ENCODE data around the gene SVEP1. TPM values are rescaled to one million over a fixed set of nuclear protein-coding genes. Genes with fewer than 3 reads are reported as not detected.

The SVEP1 gene
- total and polyA plus RNA-seq, 2 experiments from 2014 or later = 0.18 to 0.63 TPM

DNA sequence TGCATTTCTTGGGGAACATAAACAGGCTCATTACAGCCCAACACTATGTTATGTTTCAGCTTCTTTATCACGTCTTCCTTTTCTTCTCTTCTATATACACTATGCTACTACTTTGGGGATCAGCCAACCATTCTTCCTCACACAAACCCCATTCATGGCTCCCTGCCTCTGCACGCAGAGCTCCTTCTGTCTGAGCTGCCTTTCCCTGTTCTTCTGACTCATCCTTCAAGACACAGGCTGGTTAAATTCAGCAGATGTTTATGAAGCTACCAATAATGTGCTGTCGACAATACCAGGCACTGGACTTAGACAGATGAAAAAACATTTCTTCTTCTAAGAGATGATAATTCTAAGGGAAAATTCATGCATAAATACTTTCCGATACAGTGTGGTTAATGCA lies 139.4 kb downstream of the SVEP1 start:
- H3F3A ChIP-seq (replicated peaks; ENCODE audit: low read depth) = no peaks in the 10 kb centered on the region
- H3K4me1 Mint-ChIP-seq = no peaks in the 10 kb centered on the region
- H2AFZ ChIP-seq = no peak overlapping the region; the same call in 1 of the 2 replicates
- H3K36me3 ChIP-seq (ENCODE audit: insufficient read depth) = no peaks in the 10 kb centered on the region
- H3K9me2 ChIP-seq (ENCODE audit: insufficient read depth) = no peaks in the 10 kb centered on the region
- no peaks in the 10 kb centered on the region for H3K79me2 ChIP-seq (replicated peaks; ENCODE audit: insufficient read depth)
- H3K4me1 ChIP-seq (ENCODE audit: insufficient read depth) = no peaks in the 10 kb centered on the region
- H3K27ac ChIP-seq (ENCODE audit: low read depth) = no peak overlapping the region
- H4K20me1 ChIP-seq (replicated peaks; ENCODE audit: insufficient read depth) = no peaks in the 10 kb centered on the region
- H3K9me3 Mint-ChIP-seq = no peaks in the 10 kb centered on the region; the same call in 2 of the 3 replicates
- no peak for DNase-seq (ENCODE audit: low spot score)
- no peak for ATAC-seq
- TF ChIP-seq, protein P1, sequence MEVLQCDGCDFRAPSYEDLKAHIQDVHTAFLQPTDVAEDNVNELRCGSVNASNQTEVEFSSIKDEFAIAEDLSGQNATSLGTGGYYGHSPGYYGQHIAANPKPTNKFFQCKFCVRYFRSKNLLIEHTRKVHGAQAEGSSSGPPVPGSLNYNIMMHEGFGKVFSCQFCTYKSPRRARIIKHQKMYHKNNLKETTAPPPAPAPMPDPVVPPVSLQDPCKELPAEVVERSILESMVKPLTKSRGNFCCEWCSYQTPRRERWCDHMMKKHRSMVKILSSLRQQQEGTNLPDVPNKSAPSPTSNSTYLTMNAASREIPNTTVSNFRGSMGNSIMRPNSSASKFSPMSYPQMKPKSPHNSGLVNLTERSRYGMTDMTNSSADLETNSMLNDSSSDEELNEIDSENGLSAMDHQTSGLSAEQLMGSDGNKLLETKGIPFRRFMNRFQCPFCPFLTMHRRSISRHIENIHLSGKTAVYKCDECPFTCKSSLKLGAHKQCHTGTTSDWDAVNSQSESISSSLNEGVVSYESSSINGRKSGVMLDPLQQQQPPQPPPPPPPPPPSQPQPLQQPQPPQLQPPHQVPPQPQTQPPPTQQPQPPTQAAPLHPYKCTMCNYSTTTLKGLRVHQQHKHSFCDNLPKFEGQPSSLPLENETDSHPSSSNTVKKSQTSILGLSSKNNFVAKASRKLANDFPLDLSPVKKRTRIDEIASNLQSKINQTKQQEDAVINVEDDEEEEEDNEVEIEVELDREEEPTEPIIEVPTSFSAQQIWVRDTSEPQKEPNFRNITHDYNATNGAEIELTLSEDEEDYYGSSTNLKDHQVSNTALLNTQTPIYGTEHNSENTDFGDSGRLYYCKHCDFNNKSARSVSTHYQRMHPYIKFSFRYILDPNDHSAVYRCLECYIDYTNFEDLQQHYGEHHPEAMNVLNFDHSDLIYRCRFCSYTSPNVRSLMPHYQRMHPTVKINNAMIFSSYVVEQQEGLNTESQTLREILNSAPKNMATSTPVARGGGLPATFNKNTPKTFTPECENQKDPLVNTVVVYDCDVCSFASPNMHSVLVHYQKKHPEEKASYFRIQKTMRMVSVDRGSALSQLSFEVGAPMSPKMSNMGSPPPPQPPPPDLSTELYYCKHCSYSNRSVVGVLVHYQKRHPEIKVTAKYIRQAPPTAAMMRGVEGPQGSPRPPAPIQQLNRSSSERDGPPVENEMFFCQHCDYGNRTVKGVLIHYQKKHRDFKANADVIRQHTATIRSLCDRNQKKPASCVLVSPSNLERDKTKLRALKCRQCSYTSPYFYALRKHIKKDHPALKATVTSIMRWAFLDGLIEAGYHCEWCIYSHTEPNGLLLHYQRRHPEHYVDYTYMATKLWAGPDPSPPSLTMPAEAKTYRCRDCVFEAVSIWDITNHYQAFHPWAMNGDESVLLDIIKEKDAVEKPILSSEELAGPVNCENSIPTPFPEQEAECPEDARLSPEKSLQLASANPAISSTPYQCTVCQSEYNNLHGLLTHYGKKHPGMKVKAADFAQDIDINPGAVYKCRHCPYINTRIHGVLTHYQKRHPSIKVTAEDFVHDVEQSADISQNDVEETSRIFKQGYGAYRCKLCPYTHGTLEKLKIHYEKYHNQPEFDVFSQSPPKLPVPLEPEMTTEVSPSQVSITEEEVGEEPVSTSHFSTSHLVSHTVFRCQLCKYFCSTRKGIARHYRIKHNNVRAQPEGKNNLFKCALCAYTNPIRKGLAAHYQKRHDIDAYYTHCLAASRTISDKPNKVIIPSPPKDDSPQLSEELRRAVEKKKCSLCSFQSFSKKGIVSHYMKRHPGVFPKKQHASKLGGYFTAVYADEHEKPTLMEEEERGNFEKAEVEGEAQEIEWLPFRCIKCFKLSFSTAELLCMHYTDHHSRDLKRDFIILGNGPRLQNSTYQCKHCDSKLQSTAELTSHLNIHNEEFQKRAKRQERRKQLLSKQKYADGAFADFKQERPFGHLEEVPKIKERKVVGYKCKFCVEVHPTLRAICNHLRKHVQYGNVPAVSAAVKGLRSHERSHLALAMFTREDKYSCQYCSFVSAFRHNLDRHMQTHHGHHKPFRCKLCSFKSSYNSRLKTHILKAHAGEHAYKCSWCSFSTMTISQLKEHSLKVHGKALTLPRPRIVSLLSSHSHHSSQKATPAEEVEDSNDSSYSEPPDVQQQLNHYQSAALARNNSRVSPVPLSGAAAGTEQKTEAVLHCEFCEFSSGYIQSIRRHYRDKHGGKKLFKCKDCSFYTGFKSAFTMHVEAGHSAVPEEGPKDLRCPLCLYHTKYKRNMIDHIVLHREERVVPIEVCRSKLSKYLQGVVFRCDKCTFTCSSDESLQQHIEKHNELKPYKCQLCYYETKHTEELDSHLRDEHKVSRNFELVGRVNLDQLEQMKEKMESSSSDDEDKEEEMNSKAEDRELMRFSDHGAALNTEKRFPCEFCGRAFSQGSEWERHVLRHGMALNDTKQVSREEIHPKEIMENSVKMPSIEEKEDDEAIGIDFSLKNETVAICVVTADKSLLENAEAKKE (CRISPR knock-in tag; IDR thresholded peaks at IDR 0.05) = no peak
- TF ChIP-seq POLR2AphosphoS5 (IDR thresholded peaks at IDR 0.05; ENCODE audit: low read depth) = no peak
- TF ChIP-seq, protein P2, sequence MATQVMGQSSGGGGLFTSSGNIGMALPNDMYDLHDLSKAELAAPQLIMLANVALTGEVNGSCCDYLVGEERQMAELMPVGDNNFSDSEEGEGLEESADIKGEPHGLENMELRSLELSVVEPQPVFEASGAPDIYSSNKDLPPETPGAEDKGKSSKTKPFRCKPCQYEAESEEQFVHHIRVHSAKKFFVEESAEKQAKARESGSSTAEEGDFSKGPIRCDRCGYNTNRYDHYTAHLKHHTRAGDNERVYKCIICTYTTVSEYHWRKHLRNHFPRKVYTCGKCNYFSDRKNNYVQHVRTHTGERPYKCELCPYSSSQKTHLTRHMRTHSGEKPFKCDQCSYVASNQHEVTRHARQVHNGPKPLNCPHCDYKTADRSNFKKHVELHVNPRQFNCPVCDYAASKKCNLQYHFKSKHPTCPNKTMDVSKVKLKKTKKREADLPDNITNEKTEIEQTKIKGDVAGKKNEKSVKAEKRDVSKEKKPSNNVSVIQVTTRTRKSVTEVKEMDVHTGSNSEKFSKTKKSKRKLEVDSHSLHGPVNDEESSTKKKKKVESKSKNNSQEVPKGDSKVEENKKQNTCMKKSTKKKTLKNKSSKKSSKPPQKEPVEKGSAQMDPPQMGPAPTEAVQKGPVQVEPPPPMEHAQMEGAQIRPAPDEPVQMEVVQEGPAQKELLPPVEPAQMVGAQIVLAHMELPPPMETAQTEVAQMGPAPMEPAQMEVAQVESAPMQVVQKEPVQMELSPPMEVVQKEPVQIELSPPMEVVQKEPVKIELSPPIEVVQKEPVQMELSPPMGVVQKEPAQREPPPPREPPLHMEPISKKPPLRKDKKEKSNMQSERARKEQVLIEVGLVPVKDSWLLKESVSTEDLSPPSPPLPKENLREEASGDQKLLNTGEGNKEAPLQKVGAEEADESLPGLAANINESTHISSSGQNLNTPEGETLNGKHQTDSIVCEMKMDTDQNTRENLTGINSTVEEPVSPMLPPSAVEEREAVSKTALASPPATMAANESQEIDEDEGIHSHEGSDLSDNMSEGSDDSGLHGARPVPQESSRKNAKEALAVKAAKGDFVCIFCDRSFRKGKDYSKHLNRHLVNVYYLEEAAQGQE (IDR thresholded peaks at IDR 0.05; ENCODE audit: unreplicated experiment) = no peak
- TF ChIP-seq NANOG (IDR thresholded peaks at IDR 0.05; ENCODE audit: borderline replicate concordance) = no peak
- no peak for TF ChIP-seq EZH2 (IDR thresholded peaks at IDR 0.05; ENCODE audit: low read depth, unreplicated experiment)
- no peak for TF ChIP-seq STAT1 (IDR thresholded peaks at IDR 0.05; ENCODE audit: unreplicated experiment)
- TF ChIP-seq CREB1 (CRISPR knock-in tag; IDR thresholded peaks at IDR 0.05; ENCODE audit: low read depth) = no peak
- no peak for TF ChIP-seq ZNF331 (CRISPR knock-in tag; IDR thresholded peaks at IDR 0.05; ENCODE audit: low read depth)
- TF ChIP-seq JUNB (IDR thresholded peaks at IDR 0.05; ENCODE audit: unreplicated experiment) = no peak
- TF ChIP-seq, protein P3, sequence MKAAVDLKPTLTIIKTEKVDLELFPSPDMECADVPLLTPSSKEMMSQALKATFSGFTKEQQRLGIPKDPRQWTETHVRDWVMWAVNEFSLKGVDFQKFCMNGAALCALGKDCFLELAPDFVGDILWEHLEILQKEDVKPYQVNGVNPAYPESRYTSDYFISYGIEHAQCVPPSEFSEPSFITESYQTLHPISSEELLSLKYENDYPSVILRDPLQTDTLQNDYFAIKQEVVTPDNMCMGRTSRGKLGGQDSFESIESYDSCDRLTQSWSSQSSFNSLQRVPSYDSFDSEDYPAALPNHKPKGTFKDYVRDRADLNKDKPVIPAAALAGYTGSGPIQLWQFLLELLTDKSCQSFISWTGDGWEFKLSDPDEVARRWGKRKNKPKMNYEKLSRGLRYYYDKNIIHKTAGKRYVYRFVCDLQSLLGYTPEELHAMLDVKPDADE (IDR thresholded peaks at IDR 0.05) = no peak
- TF ChIP-seq, protein P4, sequence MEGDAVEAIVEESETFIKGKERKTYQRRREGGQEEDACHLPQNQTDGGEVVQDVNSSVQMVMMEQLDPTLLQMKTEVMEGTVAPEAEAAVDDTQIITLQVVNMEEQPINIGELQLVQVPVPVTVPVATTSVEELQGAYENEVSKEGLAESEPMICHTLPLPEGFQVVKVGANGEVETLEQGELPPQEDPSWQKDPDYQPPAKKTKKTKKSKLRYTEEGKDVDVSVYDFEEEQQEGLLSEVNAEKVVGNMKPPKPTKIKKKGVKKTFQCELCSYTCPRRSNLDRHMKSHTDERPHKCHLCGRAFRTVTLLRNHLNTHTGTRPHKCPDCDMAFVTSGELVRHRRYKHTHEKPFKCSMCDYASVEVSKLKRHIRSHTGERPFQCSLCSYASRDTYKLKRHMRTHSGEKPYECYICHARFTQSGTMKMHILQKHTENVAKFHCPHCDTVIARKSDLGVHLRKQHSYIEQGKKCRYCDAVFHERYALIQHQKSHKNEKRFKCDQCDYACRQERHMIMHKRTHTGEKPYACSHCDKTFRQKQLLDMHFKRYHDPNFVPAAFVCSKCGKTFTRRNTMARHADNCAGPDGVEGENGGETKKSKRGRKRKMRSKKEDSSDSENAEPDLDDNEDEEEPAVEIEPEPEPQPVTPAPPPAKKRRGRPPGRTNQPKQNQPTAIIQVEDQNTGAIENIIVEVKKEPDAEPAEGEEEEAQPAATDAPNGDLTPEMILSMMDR (conservative IDR thresholded peaks at IDR 0.05; ENCODE audit: low read depth in 2 of 2) = no peak
- TF ChIP-seq ZNF114 (CRISPR knock-in tag; IDR thresholded peaks at IDR 0.05) = no peak
- no peak for TF ChIP-seq EZH2phosphoT487 (IDR thresholded peaks at IDR 0.05; ENCODE audit: unreplicated experiment)
- peaks cover 1% of the 10 kb centered on the region for H3K27me3 Mint-ChIP-seq (ENCODE audit: insufficient read depth, low read depth, poor library complexity)
- H3K27ac Mint-ChIP-seq = no peak overlapping the region
- H3K36me3 Mint-ChIP-seq (ENCODE audit: low read depth) = no peaks in the 10 kb centered on the region
- no peak overlapping the region for H3K4me2 ChIP-seq
- no peaks in the 10 kb centered on the region for H3K27me3 ChIP-seq (ENCODE audit: insufficient read depth)
- no peak overlapping the region for H3K4me3 Mint-ChIP-seq
- H3K4me3 ChIP-seq = no peak overlapping the region
